Spleen (tissue), 11 donors: Measurements from ENCODE around the gene PPM1M. TPM values are rescaled to one million over a fixed set of nuclear protein-coding genes. Genes with fewer than 3 reads are reported as not detected.

Source experiments
- DNase-seq: peaks from one replicate; pipeline ENCODE4 v3.0.0-alpha.2; 2020
- H3K27ac ChIP-seq, 8 donors: fragments of 200-600 bp; sonication (generic) in 7 of 8; 1 replicate in 4 of 8; 2 replicates in 4 of 8; pipeline versions ENCODE4 v1.5.0 to v1.8.0; 2016 to 2021; ENCODE audit warnings: inconsistent platforms in 4 of 8, mild to moderate bottlenecking in 4 of 8, moderate library complexity in 1 of 8
- H3K27me3 ChIP-seq, 7 donors: fragments of 200-600 bp; sonication (generic) in 6 of 7; replicated peaks in 1 of 7; 1 replicate in 4 of 7; 2 replicates in 3 of 7; pipeline versions ENCODE4 v1.5.0 to v1.8.0; 2016 to 2021; ENCODE audit warnings: inconsistent platforms in 3 of 7, mild to moderate bottlenecking in 1 of 7
- H3K36me3 ChIP-seq, 6 donors: fragments of 200-600 bp; sonication (generic) in 5 of 6; 1 replicate in 4 of 6; 2 replicates in 2 of 6; pipeline versions ENCODE4 v1.5.0 to v1.8.0; 2016 to 2021; ENCODE audit warnings: inconsistent platforms in 2 of 6
- H3K4me1 ChIP-seq, 6 donors: fragments of 200-600 bp; sonication (generic) in 5 of 6; 1 replicate in 3 of 6; 2 replicates in 3 of 6; pipeline versions ENCODE4 v1.5.0 to v1.8.0; 2016 to 2021; ENCODE audit warnings: inconsistent platforms in 3 of 6
- H3K4me3 ChIP-seq, 8 donors: fragments of 200-600 bp; sonication (generic) in 7 of 8; 1 replicate in 4 of 8; 2 replicates in 4 of 8; pipeline versions ENCODE4 v1.5.0 to v1.8.0; 2016 to 2021; ENCODE audit warnings: inconsistent platforms in 4 of 8, mild to moderate bottlenecking in 4 of 8, moderate library complexity in 2 of 8
- H3K9me3 ChIP-seq, 8 donors: fragments of 200-600 bp; sonication (generic) in 7 of 8; 1 replicate in 4 of 8; 2 replicates in 4 of 8; pipeline versions ENCODE4 v1.5.0 to v1.8.0; 2016 to 2021; ENCODE audit warnings: inconsistent platforms in 4 of 8
- CTCF ChIP-seq, 11 experiments: fragments of 200-600 bp in 7 of 11; fragments of 450-650 bp in 4 of 11; sonication (generic) in 4 of 11; IDR thresholded peaks in 8 of 11; conservative IDR thresholded peaks in 3 of 11; 1 replicate in 7 of 11; 2 replicates in 4 of 11; pipeline versions ENCODE4 v1.4.0 to v1.8.0; 2016 to 2021; ENCODE audit warnings: antibody characterized with exemption in 11 of 11, inconsistent platforms in 4 of 11, mild to moderate bottlenecking in 1 of 11
- POLR2A ChIP-seq, 3 donors: fragments of 450-650 bp; IDR thresholded peaks; one replicate each; pipeline ENCODE4 v1.5.1; 2017; ENCODE audit warnings: antibody characterized with exemption in 3 of 3, mild to moderate bottlenecking in 1 of 3
- POLR2AphosphoS5 ChIP-seq, 3 donors: sonication (generic); formaldehyde crosslinking; IDR thresholded peaks; one replicate each; pipeline ENCODE4 v1.5.1; 2017; ENCODE audit warnings: antibody characterized with exemption in 3 of 3
- WGBS, 5 donors: extraction: QIAGEN DNeasy Blood & Tissue Kit in 3 of 5; methylation state at CpG; one replicate each; pipeline versions ENCODE4 v1.1.5 to v1.1.7; 2013 to 2018; 5-methylcytosine and 5-hydroxymethylcytosine counted together
- intact Hi-C: fragments of 100-400 bp; cut with DNase I; formaldehyde crosslinking; loops from one replicate; pipeline ENCODE4 v1.15.0; 2023; ENCODE audit warnings: low total_unique reads
- polyA plus RNA-seq, 3 donors: library from polyadenylated mRNA; stranded (reverse); fragments of 200-250 nt; gene quantifications; one replicate each; pipeline ENCODE4 v1.2.1, GENCODE V29; 2013
- total RNA-seq, 7 donors: library from RNA; depleted of rRNA in 3 of 7; stranded (reverse); fragments of >200 nt in 3 of 7; fragmentation: NEBNext Ultra II Directional in 4 of 7; extraction: Animal tissue kit (Norgen Biotek cat#: 25700) in 4 of 7; gene quantifications; one replicate each; pipeline versions ENCODE4 v1.1.0 to v1.2.1, GENCODE V29; 2016 to 2021
- donor health status: healthy with polysubstance abuse.
- donor health status: DM: no; HTN: no; CAD: no; lungs with moderate emphysema.
- donor health status: DM: no; HTN: no; CAD: no.
- donor health status: Bipolar disorder and iron deficiency.
- donor health status: healthy.
- donor health status: DM: no; HTN: no; CAD: no.
- donor health status: DM: yes; HTN: yes; CAD: no.

PPM1M gene
- total and polyA plus RNA-seq, 10 donors = 26.3 to 77.8 (median 49.7) TPM

GRCh38 chr3:52230889-52231499, 14.6 kb upstream of the PPM1M start:
- Histone ChIP-seq H3K36me3 (peaks cover 6 to 92% (median 54%) of the 10 kb centered on the region in 6 donors), H3K4me3 (no peak overlapping the region), H3K27ac (peak overlapping the region in 3 of 8 donors; percentile 36 to 51 (median 51)), H3K9me3 (no peaks in the 10 kb centered on the region), H3K27me3 (no peaks in the 10 kb centered on the region), H3K4me1 (peaks cover 3 to 75% (median 55%) of the 10 kb centered on the region in 6 donors)
- 78 to 95% (median 92%) methylated on average over 11 to 16 of the region's 16 CpGs for WGBS, 5 donors
- intact Hi-C loops = loop anchor here (5.0 kb wide), 1 partner anchor 106 kb away; no protein-coding TSS in a partner anchor
- DNase-seq = no peak
- no peak for TF ChIP-seq POLR2AphosphoS5 (IDR thresholded peaks at IDR 0.05)
- no peak for TF ChIP-seq POLR2A (IDR thresholded peaks at IDR 0.05)
- TF ChIP-seq CTCF (IDR thresholded peaks at IDR 0.05 in 8 of 11, conservative IDR thresholded peaks at IDR 0.05 in 3 of 11) = no peak

DNA sequence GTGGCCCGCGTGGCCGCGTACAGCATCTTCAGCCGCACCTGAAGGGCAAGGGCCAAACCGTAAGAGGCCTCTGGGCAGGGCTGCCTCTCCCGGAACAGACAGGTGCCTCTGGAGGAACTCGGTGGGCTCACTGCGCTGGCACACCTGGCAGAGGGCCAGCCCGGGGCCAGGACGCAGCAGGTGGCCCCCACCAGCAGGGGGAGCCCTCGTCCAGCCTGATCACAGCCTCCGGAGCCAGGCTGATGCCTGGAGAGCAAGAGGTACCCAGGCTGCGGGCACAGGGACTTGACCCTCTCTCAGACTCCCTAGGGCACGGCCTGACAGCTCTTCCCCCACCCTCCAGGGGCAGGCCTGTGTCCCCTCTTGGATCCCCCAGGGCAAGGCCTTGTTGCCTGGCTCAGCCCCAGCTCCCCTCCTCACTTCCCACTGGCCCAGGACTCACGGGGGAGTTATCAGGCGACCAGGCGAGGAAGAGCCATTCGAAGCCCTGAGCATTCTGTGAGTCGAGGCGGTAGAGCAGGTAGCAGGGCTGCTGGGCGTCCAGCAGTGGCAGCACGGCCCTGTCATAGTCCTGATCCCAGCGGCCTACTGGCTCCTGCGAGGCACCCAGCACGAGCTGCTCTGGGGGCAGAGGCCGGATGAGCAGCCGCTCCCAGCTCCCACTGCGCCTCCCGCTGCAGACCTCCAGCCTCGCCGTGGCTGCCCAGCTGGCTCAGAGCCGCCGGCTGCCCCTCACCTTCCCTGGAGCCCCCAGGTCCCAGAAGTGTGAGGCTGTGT, 13.9 kb upstream of the PPM1M start:
- TF ChIP-seq CTCF (IDR thresholded peaks at IDR 0.05 in 8 of 11, conservative IDR thresholded peaks at IDR 0.05 in 3 of 11) = peak; percentile 89 to 98 (median 94)
- no peak for TF ChIP-seq POLR2A (IDR thresholded peaks at IDR 0.05)
- peak; percentile 77 to 94 (median 86) for TF ChIP-seq POLR2AphosphoS5 (IDR thresholded peaks at IDR 0.05)
- Histone ChIP-seq H3K36me3 (peaks cover 6 to 92% (median 54%) of the 10 kb centered on the region in 6 donors), H3K4me3 (no peak overlapping the region), H3K4me1 (peaks cover 7 to 75% (median 55%) of the 10 kb centered on the region in 6 donors), H3K27ac (peak overlapping the region in 3 of 8 donors; percentile 36 to 51 (median 51)), H3K27me3 (no peaks in the 10 kb centered on the region), H3K9me3 (no peaks in the 10 kb centered on the region)
- peak; percentile 96 for DNase-seq
- intact Hi-C loops = loop anchor here (5.0 kb wide), 1 partner anchor 106 kb away; no protein-coding TSS in a partner anchor
- 64 to 81% (median 64%) methylated on average over 20 to 34 of the region's 34 CpGs for WGBS, 5 donors

GRCh38 chr3:52232279-52233107, 13.1 kb upstream of the PPM1M start:
- 84 to 86% (median 84%) methylated on average over 27 to 28 of the region's 28 CpGs for WGBS, 5 donors
- no peaks in the 10 kb centered on the region for H3K27me3 ChIP-seq
- H3K4me1 ChIP-seq = peaks cover 14 to 75% (median 57%) of the 10 kb centered on the region in 6 donors
- intact Hi-C loops = loop anchor here (5.0 kb wide), 1 partner anchor 105 kb away; no protein-coding TSS in a partner anchor
- no peak overlapping the region for H3K4me3 ChIP-seq
- H3K36me3 ChIP-seq = peaks cover 6 to 85% (median 54%) of the 10 kb centered on the region in 6 donors
- peak in 4 of 11 experiments; percentile 5 to 31 (median 20) for TF ChIP-seq CTCF (IDR thresholded peaks at IDR 0.05 in 8 of 11, conservative IDR thresholded peaks at IDR 0.05 in 3 of 11)
- TF ChIP-seq POLR2AphosphoS5 (IDR thresholded peaks at IDR 0.05) = no peak
- TF ChIP-seq POLR2A (IDR thresholded peaks at IDR 0.05) = no peak
- peak overlapping the region in 3 of 8 donors; percentile 36 to 51 (median 51) for H3K27ac ChIP-seq
- DNase-seq = no peak
- H3K9me3 ChIP-seq = no peaks in the 10 kb centered on the region
